Activated CD4-positive, alpha-beta memory T cell treated with anti-CD3 and anti-CD28 coated beads for 36 hours (primary cell): ENCODE measurements around the gene CLDN9. TPM values are rescaled to one million over a fixed set of nuclear protein-coding genes. Genes with fewer than 3 reads are reported as not detected.
"Not testable (repeated sequence)": the region's sequence is repeated elsewhere in the genome, so short reads cannot be mapped to it uniquely, and the experiment has no call there.

Experiments used
- CTCF ChIA-PET: fragments of 350-600 bp; sonication (Branson Sonifier 250); formaldehyde crosslinking; loops from one replicate; lab custom pipeline; 2021; ENCODE audit warnings: antibody characterized with exemption, inconsistent platforms; lab: Charles Lee
- POLR2A ChIA-PET: fragments of 350-600 bp; sonication (Branson Sonifier 250); formaldehyde crosslinking; loops from one replicate; lab custom pipeline; 2021; ENCODE audit warnings: antibody characterized with exemption; lab: Charles Lee
- DNase-seq: peaks from one replicate; pipeline ENCODE4 v3.0.0-alpha.2; 2020
- H3K27ac Mint-ChIP-seq: one replicate; pipeline ENCODE4 v1.8.0; 2021; ENCODE audit warnings: mixed read lengths
- H3K27me3 Mint-ChIP-seq: one replicate; pipeline ENCODE4 v1.8.0; 2021; ENCODE audit warnings: mixed read lengths
- H3K36me3 Mint-ChIP-seq: one replicate; pipeline ENCODE4 v1.8.0; 2021; ENCODE audit warnings: mixed read lengths
- H3K4me1 Mint-ChIP-seq: one replicate; pipeline ENCODE4 v1.8.0; 2021; ENCODE audit warnings: low read depth, mixed read lengths
- H3K4me3 Mint-ChIP-seq: one replicate; pipeline ENCODE4 v1.8.0; 2021; ENCODE audit warnings: mild to moderate bottlenecking, mixed read lengths
- H3K9me3 Mint-ChIP-seq: one replicate; pipeline ENCODE4 v1.8.0; 2021; ENCODE audit warnings: mixed read lengths
- intact Hi-C: fragments of 100-400 bp; cut with micrococcal nuclease; formaldehyde crosslinking; loops from one replicate; pipeline ENCODE4 v1.15.1; 2023
- total RNA-seq, 2 experiments: library from RNA; stranded (reverse); gene quantifications; one replicate each; pipeline ENCODE4 v1.2.3, GENCODE V29; 2021

The CLDN9 gene
- total RNA-seq, 2 experiments from 2014 or later, result not detected

- intact Hi-C loops, POLR2A ChIA-PET: not testable (repeated sequence)
- peaks cover 22% of the 10 kb centered on the region for H3K36me3 Mint-ChIP-seq
Observed at GRCh38 chr16:3052571-3053329, 40.0 kb downstream of the CLDN9 start.

GRCh38 chr16:3053330-3053710 lies 40.6 kb downstream of the CLDN9 start:
- H3K36me3 Mint-ChIP-seq, result peaks cover 22% of the 10 kb centered on the region
- H3K27ac Mint-ChIP-seq, POLR2A ChIA-PET, H3K4me3 Mint-ChIP-seq, intact Hi-C loops, CTCF ChIA-PET, H3K9me3 Mint-ChIP-seq, DNase-seq, H3K27me3 Mint-ChIP-seq: not testable (repeated sequence)
- peaks cover 45% of the 10 kb centered on the region for H3K4me1 Mint-ChIP-seq

More at GRCh38 chr16:3052571-3053329, 40.0 kb downstream of the CLDN9 start:
- H3K9me3 Mint-ChIP-seq, H3K4me3 Mint-ChIP-seq, H3K27me3 Mint-ChIP-seq, DNase-seq: not testable (repeated sequence)
- peak overlapping the region; percentile 15 for H3K27ac Mint-ChIP-seq
- peaks cover 47% of the 10 kb centered on the region for H3K4me1 Mint-ChIP-seq
- CTCF ChIA-PET, result interaction anchor here (6.2 kb wide), 1 partner anchor 22 kb away, joined by 89 read pairs; no protein-coding TSS in a partner anchor

DNA sequence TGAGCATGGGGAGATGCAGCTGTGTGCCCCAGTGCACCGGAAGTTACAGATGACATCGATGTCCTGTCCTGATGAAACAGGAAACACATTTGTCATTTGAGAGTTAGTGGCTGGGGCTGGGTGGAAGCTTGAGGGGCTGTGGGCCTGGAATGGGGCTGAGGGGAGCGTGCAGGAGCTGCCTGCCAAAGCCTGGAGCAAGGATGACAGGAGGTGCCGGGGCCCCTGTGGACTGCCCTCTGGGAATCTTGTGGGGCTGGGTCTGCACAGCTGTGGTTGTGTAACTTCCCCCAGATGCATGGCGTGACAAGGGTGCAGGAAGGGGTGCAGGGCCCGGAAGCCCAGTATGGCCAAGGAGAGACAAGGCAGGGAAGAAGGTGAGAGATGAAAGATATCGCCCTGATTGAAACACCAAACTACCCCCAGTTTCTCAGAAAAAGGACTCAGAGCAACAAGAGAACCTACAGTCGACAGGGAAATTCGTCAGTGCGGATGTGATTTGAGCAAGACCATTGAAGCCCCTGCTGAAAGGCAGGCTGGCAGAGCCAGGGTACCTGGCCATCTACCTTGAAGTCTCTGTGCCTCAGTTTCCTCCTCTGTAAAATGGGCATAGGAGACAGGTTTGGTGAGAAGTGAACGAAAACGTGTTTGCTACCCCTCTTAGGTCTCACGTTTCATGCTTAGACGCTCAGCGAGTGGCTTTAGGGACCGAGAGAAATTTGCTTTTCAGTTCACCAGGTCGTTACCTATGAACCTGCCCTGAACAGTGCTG lies 42.4 kb downstream of the CLDN9 start:
- H3K4me3 Mint-ChIP-seq, result peak overlapping the region; percentile 12
- ChIA-PET POLR2A (no interaction called here), CTCF (interaction anchor here (0.7 to 6.4 kb wide), 2 partner anchors 24 to 74 kb away, joined by 3 to 92 read pairs; no protein-coding TSS in a partner anchor)
- intact Hi-C loops, result no loop called here
- peak; percentile 47 for DNase-seq
- H3K36me3 Mint-ChIP-seq, result peaks cover 23% of the 10 kb centered on the region
- peak overlapping the region; percentile 88 for H3K27ac Mint-ChIP-seq
- H3K4me1 Mint-ChIP-seq, result peaks cover 51% of the 10 kb centered on the region
- no peaks in the 10 kb centered on the region for H3K27me3 Mint-ChIP-seq
- no peaks in the 10 kb centered on the region for H3K9me3 Mint-ChIP-seq

GRCh38 chr16:3055734-3056115 lies 43.0 kb downstream of the CLDN9 start:
- H3K9me3 Mint-ChIP-seq, intact Hi-C loops, POLR2A ChIA-PET, DNase-seq, H3K27me3 Mint-ChIP-seq: not testable (repeated sequence)
- H3K4me3 Mint-ChIP-seq, result peak overlapping the region; percentile 12
- peaks cover 57% of the 10 kb centered on the region for H3K4me1 Mint-ChIP-seq
- peak overlapping the region; percentile 88 for H3K27ac Mint-ChIP-seq
- CTCF ChIA-PET, result interaction anchor here (6.4 to 12.3 kb wide), 2 partner anchors 24 to 73 kb away, joined by 92 to 270 read pairs; no protein-coding TSS in a partner anchor
- H3K36me3 Mint-ChIP-seq, result peaks cover 23% of the 10 kb centered on the region

DNA sequence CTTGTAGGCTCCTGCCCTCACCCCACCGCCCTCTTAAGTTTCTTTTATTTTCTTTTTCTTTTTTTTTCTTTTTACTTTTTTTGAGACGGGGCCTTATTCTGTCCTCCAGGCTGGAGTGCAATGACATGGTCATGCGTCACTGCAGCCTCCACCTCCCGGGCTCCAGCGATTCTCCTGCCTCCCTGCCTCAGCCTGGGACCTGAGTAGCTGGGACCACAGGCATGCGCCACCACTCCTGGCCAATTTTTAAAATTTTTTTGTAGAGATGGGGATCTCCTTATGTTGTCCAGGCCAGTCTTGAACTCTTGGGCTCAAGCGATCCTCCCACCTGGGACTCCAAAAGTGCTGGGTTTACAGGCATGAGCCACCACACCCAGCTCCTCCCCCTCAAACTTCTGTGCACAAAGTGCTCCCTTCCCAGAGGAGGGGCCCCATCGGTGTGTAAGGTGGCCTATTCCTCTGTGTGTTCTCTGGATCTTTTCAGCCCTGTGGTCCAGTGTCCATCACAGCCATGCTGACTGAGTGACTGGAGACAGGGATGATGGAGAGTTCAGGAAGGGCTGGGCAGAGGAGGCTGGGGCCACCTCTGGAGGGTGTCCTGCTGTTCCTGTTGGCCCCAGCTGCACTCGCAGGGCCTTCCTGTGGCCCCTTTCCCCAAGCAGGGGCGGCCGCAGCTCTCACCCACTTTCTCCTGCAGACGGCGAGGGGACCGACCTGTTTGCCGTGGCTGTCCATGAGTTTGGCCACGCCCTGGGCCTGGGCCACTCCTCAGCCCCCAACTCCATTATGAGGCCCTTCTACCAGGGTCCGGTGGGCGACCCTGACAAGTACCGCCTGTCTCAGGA lies 43.8 kb downstream of the CLDN9 start:
- ChIA-PET POLR2A (no interaction called here), CTCF (interaction anchor here (6.4 to 12.3 kb wide), 2 partner anchors 25 to 72 kb away, joined by 92 to 270 read pairs; no protein-coding TSS in a partner anchor)
- Mint-ChIP-seq H3K9me3 (no peaks in the 10 kb centered on the region), H3K27me3 (no peaks in the 10 kb centered on the region), H3K4me3 (peak overlapping the region; percentile 91), H3K36me3 (peaks cover 23% of the 10 kb centered on the region), H3K4me1 (peaks cover 52% of the 10 kb centered on the region), H3K27ac (peak overlapping the region; percentile 30)
- no peak for DNase-seq
- intact Hi-C loops, result no loop called here

DNA sequence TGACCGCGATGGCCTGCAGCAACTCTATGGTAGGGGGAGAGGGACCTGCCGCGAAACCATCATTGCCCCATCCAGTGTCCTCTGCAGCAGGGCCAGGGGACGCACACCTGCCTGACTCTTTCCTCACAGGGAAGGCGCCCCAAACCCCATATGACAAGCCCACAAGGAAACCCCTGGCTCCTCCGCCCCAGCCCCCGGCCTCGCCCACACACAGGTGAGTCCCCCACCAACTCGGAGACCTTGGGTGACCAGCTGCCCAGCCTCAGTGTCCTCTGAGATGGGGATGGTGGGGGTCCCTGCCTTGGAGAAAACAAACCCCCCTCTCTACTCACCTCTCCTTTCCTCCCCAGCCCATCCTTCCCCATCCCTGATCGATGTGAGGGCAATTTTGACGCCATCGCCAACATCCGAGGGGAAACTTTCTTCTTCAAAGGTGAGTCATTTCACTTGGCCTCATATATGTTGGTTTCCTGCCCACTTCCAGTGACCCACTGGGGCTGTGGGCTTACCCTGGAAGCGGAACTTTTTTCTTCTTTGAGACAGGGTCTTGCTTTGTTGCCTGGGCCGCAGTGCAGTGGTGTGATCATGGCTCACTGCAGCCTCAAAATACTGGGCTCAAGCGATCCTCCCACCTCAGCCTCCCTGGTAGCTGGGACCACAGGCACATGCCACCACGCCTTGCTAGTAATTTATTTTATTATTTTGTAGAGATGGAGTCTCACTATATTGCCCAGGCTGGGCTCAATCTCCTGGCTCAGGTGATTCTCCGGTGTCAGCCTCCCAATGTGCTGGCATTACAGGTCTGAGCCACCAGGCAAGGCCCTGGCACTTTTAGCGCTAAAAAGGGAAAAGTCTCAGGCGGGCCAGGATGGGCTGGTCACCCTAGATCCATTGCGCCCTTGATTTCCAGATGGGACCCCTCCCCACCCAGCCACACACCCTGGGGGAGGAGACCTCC lies 44.7 kb downstream of the CLDN9 start:
- peaks cover 55% of the 10 kb centered on the region for H3K4me1 Mint-ChIP-seq

GRCh38 chr16:3058139-3059030 lies 45.7 kb downstream of the CLDN9 start:
- intact Hi-C loops, result loop anchor here (1.0 to 2.0 kb wide), 4 partner anchors 16 to 71 kb away; no protein-coding TSS in a partner anchor
- no peaks in the 10 kb centered on the region for H3K9me3 Mint-ChIP-seq
- peak overlapping the region; percentile 91 for H3K4me3 Mint-ChIP-seq
- H3K36me3 Mint-ChIP-seq, result peaks cover 23% of the 10 kb centered on the region
- H3K27me3 Mint-ChIP-seq, result no peaks in the 10 kb centered on the region
- peak overlapping the region; percentile 79 for H3K27ac Mint-ChIP-seq
- ChIA-PET CTCF (interaction anchor here (0.8 to 12.3 kb wide), 39 partner anchors 9 to 124 kb away, joined by 3 to 270 read pairs (median 6); partner anchors contain the start of genes HCFC1R1, MMP25, THOC6 and TNFRSF12A), POLR2A (interaction anchor here (0.8 to 3.0 kb wide), 8 partner anchors 10 to 92 kb away, joined by 3 to 23 read pairs (median 4); partner anchors contain the start of gene ZNF213)
- peak; percentile 73 for DNase-seq
- H3K4me1 Mint-ChIP-seq, result peaks cover 63% of the 10 kb centered on the region

More for the DNA sequence above, 44.7 kb downstream of the CLDN9 start:
- peak; percentile 39 for DNase-seq
- peak overlapping the region; percentile 80 for H3K27ac Mint-ChIP-seq
- ChIA-PET POLR2A (interaction anchor here (1.8 to 3.0 kb wide), 3 partner anchors 9 to 72 kb away, joined by 4 to 23 read pairs (median 17); no protein-coding TSS in a partner anchor), CTCF (interaction anchor here (1.0 to 12.3 kb wide), 17 partner anchors 10 to 111 kb away, joined by 3 to 270 read pairs (median 7); partner anchors contain the start of genes HCFC1R1, THOC6 and ZNF213)
- H3K27me3 Mint-ChIP-seq, result no peaks in the 10 kb centered on the region
- intact Hi-C loops, result loop anchor here (2.0 kb wide), 1 partner anchor 17 kb away; no protein-coding TSS in a partner anchor
- peak overlapping the region; percentile 91 for H3K4me3 Mint-ChIP-seq
- H3K36me3 Mint-ChIP-seq, result peaks cover 23% of the 10 kb centered on the region
- no peaks in the 10 kb centered on the region for H3K9me3 Mint-ChIP-seq

- DNase-seq, result peak; percentile 92
- Mint-ChIP-seq H3K27me3 (no peaks in the 10 kb centered on the region), H3K36me3 (peaks cover 18% of the 10 kb centered on the region), H3K4me1 (peaks cover 68% of the 10 kb centered on the region), H3K9me3 (no peaks in the 10 kb centered on the region), H3K4me3 (peak overlapping the region; percentile 91), H3K27ac (peak overlapping the region; percentile 95)
- ChIA-PET CTCF (interaction anchor here (0.7 to 12.3 kb wide), 44 partner anchors 8 to 123 kb away, joined by 3 to 270 read pairs (median 6); partner anchors contain the start of genes MMP25, TNFRSF12A, ZNF213 and ZSCAN10), POLR2A (interaction anchor here (0.5 to 3.0 kb wide), 11 partner anchors 10 to 91 kb away, joined by 3 to 23 read pairs (median 4); partner anchors contain the start of gene ZNF213)
- intact Hi-C loops, result loop anchor here (1.0 to 2.0 kb wide), 4 partner anchors 16 to 70 kb away; no protein-coding TSS in a partner anchor
Observed at GRCh38 chr16:3059041-3059722, 46.5 kb downstream of the CLDN9 start.

GRCh38 chr16:3059723-3060242 lies 47.1 kb downstream of the CLDN9 start:
- Mint-ChIP-seq H3K9me3 (no peaks in the 10 kb centered on the region), H3K4me1 (peaks cover 69% of the 10 kb centered on the region), H3K36me3 (peaks cover 16% of the 10 kb centered on the region), H3K27ac (peak overlapping the region; percentile 95), H3K4me3 (peak overlapping the region; percentile 79), H3K27me3 (no peaks in the 10 kb centered on the region)
- no peak for DNase-seq
- intact Hi-C loops, result loop anchor here (1.0 to 2.0 kb wide), 4 partner anchors 15 to 70 kb away; no protein-coding TSS in a partner anchor
- ChIA-PET POLR2A (interaction anchor here (0.6 to 3.0 kb wide), 7 partner anchors 11 to 75 kb away, joined by 3 to 23 read pairs (median 4); partner anchors contain the start of gene ZNF213), CTCF (interaction anchor here (0.7 to 12.3 kb wide), 24 partner anchors 9 to 109 kb away, joined by 3 to 270 read pairs (median 7); partner anchors contain the start of genes ZNF213 and ZSCAN10)
